HCT116 (cell line): Measurements from ENCODE around the gene EPHA10. TPM values are rescaled to one million over a fixed set of nuclear protein-coding genes. Genes with fewer than 3 reads are reported as not detected.

Experiments used
- ATAC-seq: fragments of 200-7000 bp; cut with Tn5 transposase; 2 replicates; pipeline ENCODE4 v1.9.1; 2020; ENCODE audit warnings: mild to moderate bottlenecking, moderate library complexity
- BruUV-seq: library from RNA; stranded (reverse); fragments of 400-500 nt; replicated peaks from 2 replicates; lab custom pipeline; 2021; lab: Mats Ljungman, UMichigan
- CTCF ChIA-PET: fragments of 300-600 bp; sonication (Branson Sonifier 250); formaldehyde crosslinking; loops from one replicate; lab custom pipeline; 2021; ENCODE audit warnings: antibody characterized with exemption; lab: Charles Lee
- POLR2A ChIA-PET: fragments of 300-600, 350-600 bp; sonication (Branson Sonifier 250); formaldehyde crosslinking; loops from one replicate; lab custom pipeline; 2021; ENCODE audit warnings: antibody characterized with exemption; lab: Charles Lee
- RAD21 ChIA-PET, 2 experiments: fragments of 300-600 bp; sonication (Branson Sonifier 250); formaldehyde crosslinking; loops; one replicate each; lab custom pipeline; 2023; ENCODE audit warnings: low total read pairs in 2 of 2; ENCODE audit not compliant: uncharacterized antibody in 2 of 2, unreplicated experiment in 2 of 2, low non-redundant PET in 1 of 2; lab: Charles Lee
- DNase-seq: peaks from one replicate; pipeline ENCODE4 v3.0.0-alpha.2; 2010; ENCODE audit warnings: low read depth, low spot score
- H2AFZ ChIP-seq: fragments of 200-600 bp; shearing (Covaris generic), sonication (generic); 2 replicates; pipeline ENCODE4 v1.6.1; 2017; ENCODE audit warnings: low read depth, mixed run types, mixed read lengths, antibody characterized with exemption, low read length; ENCODE audit not compliant: poor library complexity, severe bottlenecking
- H3K27ac ChIP-seq: 2 replicates; pipeline ENCODE4 v1.5.1; 2012; ENCODE audit warnings: low read depth, low read length
- H3K27me3 ChIP-seq: fragments of 200-600 bp; sonication (generic); 2 replicates; pipeline ENCODE4 v1.6.1; 2016; ENCODE audit warnings: mixed run types, low read length, mixed read lengths; ENCODE audit not compliant: insufficient read depth
- H3K36me3 ChIP-seq, 2 experiments: fragments of 200-500 bp in 1 of 2; fragments of 200-600 bp in 1 of 2; sonication (Bioruptor generic) in 1 of 2; sonication (generic) in 1 of 2; 2 replicates each; pipeline versions ENCODE4 v1.5.1 to v1.6.1; 2014 to 2016; ENCODE audit warnings: low read length in 2 of 2, inconsistent platforms in 1 of 2, mixed read lengths in 1 of 2, mixed run types in 1 of 2; ENCODE audit not compliant: insufficient read depth in 2 of 2, control insufficient read depth in 1 of 2
- H3K4me1 ChIP-seq, 2 experiments: fragments of 200-600 bp in 1 of 2; sonication (generic) in 1 of 2; 2 replicates each; pipeline versions ENCODE4 v1.5.1 to v1.6.1; 2012 to 2017; ENCODE audit warnings: low read length in 2 of 2, inconsistent platforms in 1 of 2, mild to moderate bottlenecking in 1 of 2, mixed read lengths in 1 of 2, mixed run types in 1 of 2, moderate library complexity in 1 of 2; ENCODE audit not compliant: insufficient read depth in 2 of 2, control insufficient read depth in 1 of 2
- H3K4me2 ChIP-seq: fragments of 200-600 bp; sonication (generic); 2 replicates; pipeline ENCODE4 v1.6.1; 2017; ENCODE audit warnings: mixed run types, low read length, mixed read lengths
- H3K4me3 ChIP-seq, 2 experiments: fragments of 200-600 bp in 1 of 2; sonication (generic) in 1 of 2; replicated peaks in 1 of 2; 2 replicates each; pipeline ENCODE4 v1.5.1; 2011 to 2016; ENCODE audit warnings: low read length in 2 of 2, control low read depth in 1 of 2, low read depth in 1 of 2, mild to moderate bottlenecking in 1 of 2, mixed read lengths in 1 of 2, mixed run types in 1 of 2
- H3K79me2 ChIP-seq: fragments of 200-600 bp; sonication (generic); 2 replicates; pipeline ENCODE4 v1.6.1; 2017; ENCODE audit warnings: mild to moderate bottlenecking, mixed run types, low read length, moderate library complexity, mixed read lengths; ENCODE audit not compliant: insufficient read depth
- H3K9ac ChIP-seq: fragments of 200-600 bp; sonication (generic); 2 replicates; pipeline ENCODE4 v1.6.1; 2016; ENCODE audit warnings: low read length, mixed read lengths
- H3K9me2 ChIP-seq: fragments of 200-600 bp; sonication (generic), shearing (Covaris generic); 2 replicates; pipeline ENCODE4 v1.6.1; 2017; ENCODE audit warnings: mixed run types, mild to moderate bottlenecking, moderate library complexity; ENCODE audit not compliant: insufficient read depth
- H3K9me3 ChIP-seq, 2 experiments: fragments of 200-500 bp in 1 of 2; fragments of 200-600 bp in 1 of 2; sonication (Bioruptor generic) in 1 of 2; sonication (generic) in 1 of 2; 2 replicates each; pipeline ENCODE4 v1.6.1; 2014 to 2017; ENCODE audit warnings: low read length in 2 of 2, mixed read lengths in 2 of 2, inconsistent platforms in 1 of 2, low read depth in 1 of 2, mild to moderate bottlenecking in 1 of 2, mixed run types in 1 of 2, moderate library complexity in 1 of 2; ENCODE audit not compliant: control insufficient read depth in 1 of 2, insufficient read depth in 1 of 2
- H4K20me1 ChIP-seq: fragments of 200-600 bp; sonication (generic), shearing (Covaris generic); 2 replicates; pipeline ENCODE4 v1.6.1; 2017; ENCODE audit warnings: mixed run types, mild to moderate bottlenecking, moderate library complexity; ENCODE audit not compliant: insufficient read depth
- CBX3 ChIP-seq: IDR thresholded peaks from 2 replicates; pipeline ENCODE4 v1.6.1; 2012; ENCODE audit warnings: low read depth
- CEBPB ChIP-seq: IDR thresholded peaks from 2 replicates; pipeline ENCODE4 v1.6.1; 2012; ENCODE audit warnings: low read depth
- CTCF ChIP-seq, 3 experiments: fragments of 200-600 bp in 1 of 3; sonication (generic) in 1 of 3; IDR thresholded peaks in 2 of 3; conservative IDR thresholded peaks in 1 of 3; 2 replicates each; pipeline ENCODE4 v1.5.1; 2012 to 2017; ENCODE audit warnings: low read depth in 2 of 3, low read length in 2 of 3, antibody characterized with exemption in 1 of 3, borderline replicate concordance in 1 of 3, control low read depth in 1 of 3, mild to moderate bottlenecking in 1 of 3, mixed read lengths in 1 of 3, mixed run types in 1 of 3, moderate library complexity in 1 of 3; ENCODE audit not compliant: insufficient read depth in 1 of 3
- POLR2AphosphoS5 ChIP-seq: IDR thresholded peaks from 2 replicates; pipeline ENCODE4 v1.6.1; 2011; ENCODE audit warnings: mild to moderate bottlenecking, low read depth, low read length, moderate library complexity
- RAD21 ChIP-seq: IDR thresholded peaks from 2 replicates; pipeline ENCODE4 v1.6.1; 2012; ENCODE audit warnings: low read depth, mild to moderate bottlenecking
- TCF7L2 ChIP-seq: IDR thresholded peaks from 2 replicates; pipeline ENCODE4 v1.7.0; 2011; ENCODE audit warnings: borderline replicate concordance, inconsistent platforms; ENCODE audit not compliant: insufficient read depth, insufficient read length; ENCODE audit errors: extremely low read depth
- ZFX ChIP-seq: fragments of 450-650 bp; IDR thresholded peaks from 2 replicates; pipeline ENCODE4 v1.6.1; 2017
- intact Hi-C: fragments of 100-400 bp; cut with micrococcal nuclease; formaldehyde crosslinking; loops from 2 replicates; pipeline ENCODE4 v1.10.0; 2022
- total RNA-seq: library from RNA; stranded (reverse); gene quantifications from one replicate; pipeline ENCODE4 v1.2.1, GENCODE V29; 2021; ENCODE audit not compliant: unreplicated experiment

Gene EPHA10
- total RNA-seq, 1 experiment from 2014 or later: 6.5 TPM

GRCh38 chr1:37811027-37811655 is 46.2 kb upstream of the EPHA10 start:
- CTCF ChIA-PET: interaction anchor here (0.5 to 1.1 kb wide), 2 partner anchors 65 to 121 kb away, joined by 3 read pairs; a partner anchor contains a TSS
- no peak overlapping the region for H2AFZ ChIP-seq
- intact Hi-C loops: loop anchor here (1.0 to 5.0 kb wide), 2 partner anchors 48 to 166 kb away; partner anchors contain the start of gene MTF1

More at GRCh38 chr1:37811027-37811655, 46.2 kb upstream of the EPHA10 start:
- TF ChIP-seq CBX3: 0 out of 2 replicates have a peak, but pooled peaks have one; percentile 40
- TF ChIP-seq CTCF (IDR thresholded peaks at IDR 0.05 in 2 of 3, conservative IDR thresholded peaks at IDR 0.05 in 1 of 3; ENCODE audit: borderline replicate concordance in 1 of 3, insufficient read depth in 1 of 3, low read depth in 2 of 3, low read length in 2 of 3): peak; percentile 47 to 96 (median 94); a peak in 5 of 6 replicates
- peak; percentile 60 for TF ChIP-seq RAD21
- no peak for TF ChIP-seq ZFX
- TF ChIP-seq TCF7L2: no peak
- 0 out of 2 replicates have a peak, but pooled peaks have one; percentile 2 for TF ChIP-seq CEBPB
- TF ChIP-seq POLR2AphosphoS5: peak; percentile 30; the same call in 1 of the 2 replicates
- no peaks in the 10 kb centered on the region for H3K9me3 ChIP-seq
- H3K36me3 ChIP-seq: peaks cover 9 to 15% of the 10 kb centered on the region in 2 experiments; a peak in 3 of 4 replicates
- no peak overlapping the region for H3K4me3 ChIP-seq
- H4K20me1 ChIP-seq: peaks cover 10% of the 10 kb centered on the region; the same call in 1 of the 2 replicates
- peaks cover 16 to 37% of the 10 kb centered on the region in 2 experiments for H3K4me1 ChIP-seq
- DNase-seq (peak; percentile 73), ATAC-seq (peak; percentile 49)
- H3K27ac ChIP-seq: no peak overlapping the region; the same call in 1 of the 2 replicates
- ChIA-PET POLR2A (no interaction called here), RAD21 (no interaction called here)
- no peaks in the 10 kb centered on the region for H3K27me3 ChIP-seq
- no peaks in the 10 kb centered on the region for H3K9me2 ChIP-seq
- H3K4me2 ChIP-seq: no peak overlapping the region
- H3K9ac ChIP-seq: no peak overlapping the region
- H3K79me2 ChIP-seq: peaks cover 39% of the 10 kb centered on the region
- no TSS peak for BruUV-seq
